DMS53 (cell line): Measurements from ENCODE around the gene ELFN2.

Source experiments
- DNase-seq: peaks from one replicate; lab custom pipeline; 2025; lab: John Stamatoyannopoulos, UW

ELFN2 gene

GRCh38 chr22:37455896-37456295 lies 28.6 kb upstream of the ELFN2 start:
- no peak for DNase-seq

- DNase-seq, result peak; percentile 72
Measured at GRCh38 chr22:37454857-37455686, 27.8 kb upstream of the ELFN2 start.

GRCh38 chr22:37453696-37454095 lies 26.4 kb upstream of the ELFN2 start:
- DNase-seq, result no peak

- DNase-seq, result no peak
Measured at GRCh38 chr22:37451218-37451617, 23.9 kb upstream of the ELFN2 start.

- DNase-seq, result no peak
Measured at GRCh38 chr22:37449331-37450001, 22.2 kb upstream of the ELFN2 start.

GRCh38 chr22:37448516-37449127 lies 21.3 kb upstream of the ELFN2 start:
- no peak for DNase-seq

- no peak for DNase-seq
Measured at GRCh38 chr22:37445501-37445900, 18.2 kb upstream of the ELFN2 start.

GRCh38 chr22:37443977-37444376 lies 16.7 kb upstream of the ELFN2 start:
- DNase-seq, result no peak

- DNase-seq, result no peak
Measured at GRCh38 chr22:37443086-37443485, 15.8 kb upstream of the ELFN2 start.

- DNase-seq, result peak; percentile 7
Measured at GRCh38 chr22:37442537-37442936, 15.3 kb upstream of the ELFN2 start.

GRCh38 chr22:37442135-37442534 lies 14.9 kb upstream of the ELFN2 start:
- no peak for DNase-seq

GRCh38 chr22:37440875-37441274 lies 13.6 kb upstream of the ELFN2 start:
- DNase-seq, result no peak

GRCh38 chr22:37439347-37439746 lies 12.1 kb upstream of the ELFN2 start:
- DNase-seq, result peak; percentile 14

- DNase-seq, result no peak
Measured at GRCh38 chr22:37435970-37436603, 8.8 kb upstream of the ELFN2 start.

GRCh38 chr22:37433786-37434185 lies 6.5 kb upstream of the ELFN2 start:
- DNase-seq, result no peak

GRCh38 chr22:37432708-37433054 lies 5.4 kb upstream of the ELFN2 start:
- DNase-seq, result no peak

GRCh38 chr22:37431801-37432707 lies 4.8 kb upstream of the ELFN2 start:
- no peak for DNase-seq

- no peak for DNase-seq
Measured at GRCh38 chr22:37431366-37431765, 4.1 kb upstream of the ELFN2 start.

GRCh38 chr22:37430941-37431340 lies 3.7 kb upstream of the ELFN2 start:
- DNase-seq, result no peak

GRCh38 chr22:37428649-37429586 lies 1.6 kb upstream of the ELFN2 start:
- DNase-seq, result peak; percentile 32
